ENCODE measurements around the gene RAB13.

The RAB13 gene

GRCh38 chr1:153956997-153957715 lies 29.0 kb downstream of the RAB13 start:
- no peak for DNase-seq (ENCODE audit: low spot score)

DNA sequence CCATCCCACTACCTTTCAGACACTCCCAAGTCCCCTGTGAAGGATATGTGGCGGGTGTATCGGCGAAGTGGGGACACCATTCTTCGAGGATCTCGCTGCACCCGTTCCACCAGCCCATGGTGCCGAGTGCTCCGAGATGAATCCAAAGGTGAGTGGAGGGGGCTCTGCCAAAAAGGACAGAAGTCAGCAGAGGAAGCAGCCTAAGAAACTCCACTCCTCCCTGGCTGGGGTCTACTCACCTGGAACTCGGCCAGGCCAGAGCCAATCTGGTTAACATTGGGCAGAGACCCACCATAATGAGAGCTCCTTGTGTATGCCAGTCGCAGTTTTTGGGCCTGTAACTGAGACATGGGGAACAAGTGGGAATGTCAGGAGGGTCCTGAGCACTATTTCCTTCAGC lies 31.3 kb downstream of the RAB13 start:
- no peak for DNase-seq (ENCODE audit: low spot score)

- no peak for DNase-seq (ENCODE audit: low spot score)
Observed at GRCh38 chr1:153953859-153954365, 32.2 kb downstream of the RAB13 start.

DNA sequence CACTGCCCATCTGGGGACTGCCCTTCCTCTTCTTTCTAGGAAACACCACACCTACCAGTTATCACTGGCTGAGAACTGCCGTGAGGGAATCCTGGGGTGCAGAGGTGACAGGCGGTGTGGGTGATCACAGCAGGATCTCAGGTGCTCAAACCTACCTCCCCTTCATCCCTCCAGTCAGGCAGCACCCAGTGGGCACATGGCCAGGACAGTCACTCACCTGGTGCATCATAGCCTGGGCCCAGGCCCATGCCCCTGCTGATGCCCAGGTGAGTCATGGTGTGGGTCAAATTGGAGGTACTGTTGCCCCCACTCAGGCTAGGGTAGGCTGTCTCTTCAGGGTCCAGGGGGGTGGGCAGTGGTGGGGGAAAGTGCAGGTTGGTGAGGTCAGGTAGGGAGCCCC lies 34.3 kb downstream of the RAB13 start:
- no peak for DNase-seq (ENCODE audit: low spot score)

GRCh38 chr1:153951183-153951582 lies 35.0 kb downstream of the RAB13 start:
- no peak for DNase-seq (ENCODE audit: low spot score)

GRCh38 chr1:153946622-153947241 lies 39.4 kb downstream of the RAB13 start, which contains the start of gene DENND4B:
Gene DENND4B (minus strand): TSS chr1:153946718. CDS start chr1:153944374, 2,344 bp downstream.
- DNase-seq (ENCODE audit: low spot score): peak; percentile 86

- DNase-seq (ENCODE audit: low spot score): peak; percentile 56
Observed at GRCh38 chr1:153945795-153946621, 40.1 kb downstream of the RAB13 start.

- no peak for DNase-seq (ENCODE audit: low spot score)
Observed at GRCh38 chr1:153945131-153945794, 40.9 kb downstream of the RAB13 start.

DNA sequence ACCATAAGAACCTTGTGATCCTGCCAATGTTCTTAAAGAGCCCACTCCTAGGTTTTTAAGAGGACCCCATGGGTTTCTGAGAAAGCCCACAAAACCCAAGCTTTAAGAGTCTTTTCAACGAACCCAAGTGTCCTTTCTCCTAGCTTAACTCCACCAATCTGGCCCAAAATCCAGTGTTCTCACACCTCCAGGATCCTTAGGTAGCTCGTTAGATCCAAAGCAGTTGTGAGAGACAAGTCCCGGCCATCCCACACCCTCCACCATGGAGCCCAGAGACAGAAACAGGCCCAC lies 41.4 kb downstream of the RAB13 start:
- DNase-seq (ENCODE audit: low spot score): no peak

DNA sequence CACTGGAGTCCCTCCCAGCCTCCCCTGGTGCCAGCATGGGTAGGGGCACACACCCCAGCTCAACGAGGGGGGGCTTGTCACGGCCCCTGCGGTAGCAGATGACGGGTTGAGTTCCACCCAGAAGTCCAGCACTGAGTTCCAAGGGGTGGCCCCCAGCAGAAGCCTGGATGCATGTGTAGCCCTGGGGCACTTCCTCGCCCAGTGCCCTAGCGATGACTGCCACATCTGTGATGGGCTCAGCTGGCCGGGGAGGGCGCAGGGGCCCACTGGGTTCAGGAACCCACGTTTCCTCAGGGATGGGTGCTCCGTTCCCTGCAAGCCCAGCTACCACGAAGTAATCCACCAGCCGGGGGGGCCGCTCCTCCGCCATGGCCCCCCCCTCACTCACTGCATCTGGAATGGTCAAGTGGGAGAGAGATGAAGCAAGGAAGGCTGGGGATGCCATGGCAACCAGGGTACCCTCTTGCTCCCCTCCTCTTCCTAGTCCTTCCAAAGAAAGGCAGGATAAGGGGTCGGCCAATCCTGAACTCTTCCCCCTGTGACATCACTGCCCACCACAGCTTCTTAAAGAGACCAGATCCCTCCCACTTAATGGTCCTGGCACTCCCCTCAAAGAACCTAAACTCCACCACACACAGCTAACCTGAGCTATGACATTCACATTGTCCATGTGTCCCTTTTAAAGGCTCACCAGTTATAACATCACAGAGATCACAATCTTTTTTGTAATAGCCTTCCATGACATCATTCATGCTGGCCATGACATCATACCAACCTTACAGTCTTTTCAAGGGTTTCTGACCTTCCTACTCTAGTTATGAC lies 41.9 kb downstream of the RAB13 start:
- DNase-seq (ENCODE audit: low spot score): no peak

DNA sequence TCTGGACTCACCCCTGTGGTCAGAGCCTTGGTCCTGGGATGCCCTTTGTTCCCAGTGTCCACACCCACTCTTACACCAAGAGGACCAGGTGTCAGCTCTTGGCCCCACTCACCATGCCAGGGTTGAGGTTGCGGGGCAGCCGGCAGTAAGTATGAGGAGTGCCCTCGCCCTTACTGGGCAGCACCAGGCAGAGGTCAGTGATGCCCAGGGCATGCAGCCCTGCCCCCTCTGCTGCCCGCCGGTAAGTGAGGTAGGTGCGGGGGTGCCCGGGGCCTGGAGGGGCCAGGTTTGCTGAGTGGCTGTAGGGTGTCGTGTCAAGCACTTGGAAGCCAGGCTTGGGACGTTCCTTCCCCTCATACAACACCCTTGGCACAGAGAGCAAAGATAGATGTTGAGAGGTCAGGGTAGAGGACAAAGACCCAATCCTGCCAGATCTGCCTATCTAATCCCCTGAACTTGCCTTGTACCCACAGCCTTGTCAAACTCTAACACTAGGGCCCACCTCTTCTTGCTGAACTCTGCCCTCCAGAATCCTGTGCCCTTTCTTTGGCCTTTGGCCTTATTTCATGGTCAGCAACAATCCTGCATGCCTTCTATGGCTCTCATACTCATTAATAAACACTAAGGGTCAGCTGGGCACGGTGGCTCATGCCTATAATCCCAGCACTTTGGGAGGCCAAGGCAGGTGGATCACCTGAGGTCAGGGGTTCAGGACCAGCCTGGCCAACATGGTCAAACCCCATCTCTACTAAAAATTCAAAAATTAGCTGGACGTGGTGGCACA lies 43.2 kb downstream of the RAB13 start:
- DNase-seq (ENCODE audit: low spot score): no peak

GRCh38 chr1:153941826-153942725 lies 44.1 kb downstream of the RAB13 start:
- no peak for DNase-seq (ENCODE audit: low spot score)

- DNase-seq (ENCODE audit: low spot score): no peak
Observed at GRCh38 chr1:153940756-153941155, 45.4 kb downstream of the RAB13 start.

DNA sequence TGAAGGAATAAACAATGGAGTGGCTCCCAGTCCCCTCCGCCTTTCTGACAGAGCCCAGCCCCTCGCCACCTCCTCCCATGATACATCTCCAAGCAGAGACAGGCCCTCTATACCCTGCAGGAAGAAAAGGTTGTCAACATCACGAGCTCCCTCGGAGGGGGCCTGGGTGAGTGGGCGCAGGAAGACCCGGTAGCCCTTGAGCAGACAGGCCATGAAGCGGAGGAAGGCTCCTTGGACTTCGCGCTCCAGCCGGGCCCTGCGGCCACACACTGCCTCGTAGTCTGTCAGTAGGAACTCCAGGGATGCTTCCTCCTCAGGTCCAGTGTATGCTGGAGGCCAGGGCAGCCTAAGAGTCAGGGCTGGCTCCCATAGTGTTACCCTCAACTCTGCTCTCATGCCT lies 46.7 kb downstream of the RAB13 start:
- DNase-seq (ENCODE audit: low spot score): no peak

DNA sequence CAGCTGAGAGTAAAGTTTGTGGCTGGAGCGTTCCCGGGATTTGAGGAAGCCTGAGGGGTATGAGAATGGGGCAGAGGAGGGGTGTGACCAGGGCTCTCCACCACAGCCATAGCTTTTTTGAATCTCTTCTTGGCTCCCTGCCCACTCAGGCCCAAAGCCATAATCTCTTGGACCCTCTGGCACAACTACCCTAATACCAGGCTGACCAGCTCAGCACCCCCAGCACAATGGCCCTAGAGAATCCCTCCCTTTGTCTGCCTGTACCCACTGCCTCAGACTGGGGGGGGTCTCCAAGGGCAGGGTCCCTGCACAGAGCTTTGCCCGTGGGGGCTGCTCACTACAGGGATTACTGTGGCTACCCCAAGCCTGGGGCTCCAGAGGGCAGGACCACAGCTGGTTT lies 47.1 kb downstream of the RAB13 start:
- no peak for DNase-seq (ENCODE audit: low spot score)

- DNase-seq (ENCODE audit: low spot score): no peak
Observed at GRCh38 chr1:153937331-153937730, 48.8 kb downstream of the RAB13 start.

DNA sequence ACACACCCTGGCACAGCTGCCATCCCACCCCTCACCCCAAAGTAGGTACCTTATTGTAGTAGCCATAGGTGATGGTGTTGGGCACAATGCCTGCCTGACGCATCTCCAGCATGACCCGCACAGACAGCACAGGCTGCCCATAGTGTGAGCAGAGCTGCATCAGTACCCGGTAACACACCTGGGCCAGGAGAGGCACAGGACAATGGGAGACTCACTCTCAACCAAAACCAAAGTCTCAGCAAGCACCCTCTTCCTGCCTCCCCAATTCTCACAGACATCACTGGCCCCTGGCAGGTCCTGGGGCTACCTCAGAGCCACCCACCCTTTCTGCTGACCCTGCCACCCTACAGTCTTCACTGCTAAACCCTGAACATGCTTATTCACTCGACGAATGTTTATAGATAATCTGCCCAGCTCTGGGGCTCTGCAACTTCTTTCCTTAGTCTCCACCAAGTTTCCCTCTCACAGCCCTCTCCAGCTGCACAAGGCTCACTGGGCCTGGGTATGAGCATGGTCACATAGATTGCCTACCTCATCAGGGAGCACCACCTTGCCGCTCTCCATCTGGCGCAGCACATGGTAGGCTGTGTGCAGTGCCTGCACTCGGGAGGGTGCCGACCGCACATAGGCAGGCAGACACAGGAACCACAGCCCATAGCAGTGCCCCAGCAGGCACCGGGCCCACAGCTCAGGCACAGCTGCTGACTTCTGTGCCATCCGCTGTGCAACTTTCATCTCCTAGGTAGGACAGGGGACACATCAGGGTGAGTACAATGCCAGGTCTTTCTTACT lies 49.9 kb downstream of the RAB13 start:
- DNase-seq (ENCODE audit: low spot score): no peak

DNA sequence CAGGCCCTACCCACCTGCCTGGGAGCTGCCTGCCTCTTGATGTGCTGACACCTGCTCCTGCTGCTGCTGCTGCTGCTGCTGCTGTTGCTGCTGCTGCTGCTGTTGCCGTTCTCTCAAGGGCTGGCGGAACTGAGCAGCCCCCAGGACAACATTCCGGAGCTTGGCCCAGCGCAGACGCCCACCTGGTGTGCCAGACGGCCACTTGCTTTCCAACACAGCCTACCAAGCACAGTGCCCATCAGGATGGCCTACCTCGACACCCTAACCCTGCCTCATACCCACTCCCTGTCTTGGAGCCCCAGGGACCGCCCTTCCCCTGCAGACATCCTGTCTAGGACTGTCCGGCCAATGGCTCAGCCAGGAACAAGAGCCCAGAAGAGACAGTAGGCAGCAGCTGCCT lies 51.4 kb downstream of the RAB13 start:
- no peak for DNase-seq (ENCODE audit: low spot score)

DNA sequence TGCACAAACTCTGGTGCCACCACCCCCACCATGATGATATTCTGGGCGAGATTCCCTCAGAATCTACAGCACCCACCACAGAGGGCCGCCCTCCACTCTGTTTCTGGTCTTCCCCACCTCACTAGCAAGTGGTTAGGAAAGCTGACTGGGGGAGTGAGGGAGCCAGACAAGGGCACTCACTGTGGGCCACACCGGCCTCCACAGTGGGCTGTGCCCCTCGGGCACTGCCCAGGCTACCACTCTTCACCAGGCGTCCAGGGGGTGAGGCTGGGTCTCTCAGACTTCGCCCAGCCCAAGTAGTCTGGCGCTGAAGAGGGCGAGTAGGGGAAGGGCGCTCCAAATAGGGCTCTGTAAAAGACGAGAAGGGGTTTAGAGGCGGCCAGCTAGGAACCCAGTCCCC lies 52.2 kb downstream of the RAB13 start:
- no peak for DNase-seq (ENCODE audit: low spot score)
